ENCODE measurements around the gene PLEKHG4. TPM values are rescaled to one million over a fixed set of nuclear protein-coding genes. Genes with fewer than 3 reads are reported as not detected.
A peak's percentile ranks its signal among the peaks of the same experiment; 100 is the strongest.

Gene PLEKHG4
- total and polyA plus RNA-seq, 10 of the 15 experiments (the other 5 are each of a cell fraction or from before 2014, with no cell fraction given) = 0.14 to 2.6 (median 0.99) TPM

DNA sequence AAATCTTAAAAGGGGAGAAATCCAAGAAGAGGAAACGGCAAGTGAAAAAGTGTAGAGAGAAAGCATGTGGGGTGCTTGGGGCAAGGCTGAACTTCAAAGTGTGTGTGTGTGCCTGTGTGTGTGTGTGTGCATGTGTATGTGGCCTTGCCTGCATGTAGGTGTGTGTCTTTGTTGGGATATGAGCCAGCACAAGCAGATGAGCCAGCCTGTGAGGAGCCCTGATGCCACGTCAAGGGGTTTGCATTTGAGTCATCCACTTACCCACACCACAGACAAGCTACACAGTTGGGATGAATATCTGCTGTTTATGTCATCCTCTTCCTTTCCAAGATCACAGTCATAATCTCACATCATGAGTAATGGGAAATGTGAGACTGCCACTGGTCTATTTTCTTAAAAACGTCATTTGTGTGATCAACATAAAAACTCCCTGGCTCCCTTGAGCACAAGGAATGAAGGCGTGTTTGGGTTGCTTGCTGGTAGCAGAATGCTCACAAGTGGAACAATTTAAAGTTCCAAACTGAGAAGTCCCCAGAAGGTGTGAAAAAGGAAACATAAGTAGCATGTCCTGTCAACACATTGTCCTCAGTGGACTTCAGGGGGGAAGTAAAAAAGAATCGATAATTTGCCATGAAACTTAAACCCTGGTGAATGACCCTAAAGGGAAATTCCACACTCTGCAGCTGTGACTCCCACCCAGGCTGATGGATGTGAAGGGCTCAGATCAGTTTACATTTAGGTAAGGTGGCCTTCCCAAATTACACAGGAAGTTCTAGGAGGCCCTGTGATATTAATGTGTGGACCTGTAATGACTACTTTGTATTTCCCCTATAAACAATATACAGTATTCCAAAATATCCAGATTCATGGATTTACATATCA, 32.5 kb downstream of the PLEKHG4 start (continued):
- TF ChIP-seq FOS (IDR thresholded peaks at IDR 0.05; ENCODE audit: borderline replicate concordance, extremely low read depth, insufficient read length) = no peak
- peak; percentile 32 for TF ChIP-seq CUX1 (IDR thresholded peaks at IDR 0.05; ENCODE audit: insufficient replicate concordance, low read depth, low read length)
- TF ChIP-seq EP300 (IDR thresholded peaks at IDR 0.05; ENCODE audit: borderline replicate concordance in 1 of 2, control insufficient read depth in 1 of 2, low read depth in 2 of 2, low read length in 2 of 2) = peak; percentile 77 to 91
- peak; percentile 65; the same call in 1 of the 2 replicates for TF ChIP-seq GABPA (IDR thresholded peaks at IDR 0.05; ENCODE audit: low read depth)
- peak; percentile 46 for TF ChIP-seq MEF2B (IDR thresholded peaks at IDR 0.05; ENCODE audit: partially characterized antibody, poor library complexity, severe bottlenecking)
- TF ChIP-seq IRF4 (IDR thresholded peaks at IDR 0.05; ENCODE audit: low read depth, low read length) = peak; percentile 97
